Measurements from ENCODE around the gene RTN1.

Gene RTN1

GRCh38 chr14:59870277-59871165 lies at the start of gene RTN1:
RTN1 (minus strand) TSS chr14:59870776; CDS start chr14:59870630, 146 bp downstream.
- DNase-seq (ENCODE audit: low read depth), result peak; percentile 10

GRCh38 chr14:59920378-59920683 lies 49.8 kb upstream of the RTN1 start:
- no peak for DNase-seq (ENCODE audit: low read depth)

GRCh38 chr14:59919570-59920377 lies 49.2 kb upstream of the RTN1 start, which contains the start of gene LRRC9:
LRRC9 (plus strand) TSS chr14:59920144.
- DNase-seq (ENCODE audit: low read depth), result no peak

GRCh38 chr14:59918824-59919569 lies 48.4 kb upstream of the RTN1 start:
- no peak for DNase-seq (ENCODE audit: low read depth)

- DNase-seq (ENCODE audit: low read depth), result no peak
Observed at GRCh38 chr14:59913187-59913586, 42.6 kb upstream of the RTN1 start.

- no peak for DNase-seq (ENCODE audit: low read depth)
Observed at GRCh38 chr14:59912443-59912842, 41.9 kb upstream of the RTN1 start.

GRCh38 chr14:59905188-59905587 lies 34.6 kb upstream of the RTN1 start:
- DNase-seq (ENCODE audit: low read depth), result no peak

GRCh38 chr14:59904184-59904583 lies 33.6 kb upstream of the RTN1 start:
- DNase-seq (ENCODE audit: low read depth), result no peak

- no peak for DNase-seq (ENCODE audit: low read depth)
Observed at GRCh38 chr14:59900556-59900955, 30.0 kb upstream of the RTN1 start.

- no peak for DNase-seq (ENCODE audit: low read depth)
Observed at GRCh38 chr14:59897757-59898383, 27.3 kb upstream of the RTN1 start.

GRCh38 chr14:59895721-59896120 lies 25.1 kb upstream of the RTN1 start:
- DNase-seq (ENCODE audit: low read depth), result no peak

GRCh38 chr14:59890676-59891075 lies 20.1 kb upstream of the RTN1 start:
- no peak for DNase-seq (ENCODE audit: low read depth)

GRCh38 chr14:59882957-59883356 lies 12.4 kb upstream of the RTN1 start:
- no peak for DNase-seq (ENCODE audit: low read depth)

GRCh38 chr14:59871166-59871495 lies 555 bp upstream of the RTN1 start:
- DNase-seq (ENCODE audit: low read depth), result no peak

- no peak for DNase-seq (ENCODE audit: low read depth)
Observed at GRCh38 chr14:59869381-59870255, 958 bp downstream of the RTN1 start.

GRCh38 chr14:59868021-59868420 lies 2.6 kb downstream of the RTN1 start:
- no peak for DNase-seq (ENCODE audit: low read depth)

- no peak for DNase-seq (ENCODE audit: low read depth)
Observed at GRCh38 chr14:59863806-59864525, 6.6 kb downstream of the RTN1 start.

- no peak for DNase-seq (ENCODE audit: low read depth)
Observed at GRCh38 chr14:59857328-59857727, 13.2 kb downstream of the RTN1 start.

GRCh38 chr14:59852350-59852749 lies 18.2 kb downstream of the RTN1 start:
- no peak for DNase-seq (ENCODE audit: low read depth)

GRCh38 chr14:59850458-59850857 lies 20.1 kb downstream of the RTN1 start:
- DNase-seq (ENCODE audit: low read depth), result no peak

All from activated T-cell treated with anti-CD3 and anti-CD28 coated beads for 48 hours (primary cell).